HepG2 (cell line): ENCODE measurements around the gene SLC8A2. TPM values are rescaled to one million over a fixed set of nuclear protein-coding genes. Genes with fewer than 3 reads are reported as not detected.
A peak's percentile ranks its signal among the peaks of the same experiment; 100 is the strongest.

Experiments
- HOXA5 ChIP-seq: sonication (generic); formaldehyde crosslinking; IDR thresholded peaks from 2 replicates; pipeline ENCODE4 v1.4.0; 2020; ENCODE audit warnings: missing genetic modification reagents
- REST ChIP-seq, 2 experiments: IDR thresholded peaks; 2 replicates each; pipeline ENCODE4 v1.6.1; 2011 to 2012; ENCODE audit warnings: low read length in 2 of 2, borderline replicate concordance in 1 of 2, low read depth in 1 of 2, mild to moderate bottlenecking in 1 of 2, moderate library complexity in 1 of 2
- ZFP62 ChIP-seq: sonication (generic); formaldehyde crosslinking; IDR thresholded peaks from 2 replicates; pipeline ENCODE4 v1.4.0; 2020; ENCODE audit warnings: missing genetic modification reagents
- ZNF580 ChIP-seq: IDR thresholded peaks from 2 replicates; pipeline ENCODE4 v1.6.1; 2016; ENCODE audit warnings: low read depth, borderline replicate concordance
- polyA plus RNA-seq, 8 experiments: library from polyadenylated mRNA; depleted of rRNA in 3 of 8; stranded (reverse) in 7 of 8; unstranded in 1 of 8; fragments of >200 nt; fragmentation: Illumina TruSeq in 4 of 8; extraction: Trizol in 4 of 8; gene quantifications; 2 replicates each; pipeline versions ENCODE4 v1.2.1 to v1.2.3, GENCODE V29; 2011 to 2016; ENCODE audit warnings: low read depth in 4 of 8, missing spikeins in 1 of 8, mixed read lengths in 1 of 8; ENCODE audit not compliant: insufficient read depth in 1 of 8
- total RNA-seq, 5 experiments: library from RNA; depleted of rRNA; stranded (reverse); fragments of >200 nt; fragmentation: Illumina TruSeq; extraction: Trizol; gene quantifications; 2 replicates each; pipeline ENCODE4 v1.2.3, GENCODE V29; 2016; ENCODE audit warnings: low read depth in 1 of 5
- TF ChIP-seq, protein P1 (sequence below): sonication (generic); formaldehyde crosslinking; IDR thresholded peaks from 2 replicates; pipeline ENCODE4 v1.9.0; 2021; ENCODE audit warnings: mild to moderate bottlenecking, missing genetic modification reagents
- TF ChIP-seq, protein P2 (sequence below): fragments of 450-650 bp; IDR thresholded peaks from 2 replicates; pipeline ENCODE4 v1.6.1; 2016

SLC8A2 gene
- total and polyA plus RNA-seq, 2 of the 13 experiments (the other 11 are each of a cell fraction or from before 2014, with no cell fraction given), result 0.02 TPM; not detected in 1

GRCh38 chr19:47490031-47490430, 18.3 kb upstream of the SLC8A2 start (continued):
- TF ChIP-seq, protein P1, sequence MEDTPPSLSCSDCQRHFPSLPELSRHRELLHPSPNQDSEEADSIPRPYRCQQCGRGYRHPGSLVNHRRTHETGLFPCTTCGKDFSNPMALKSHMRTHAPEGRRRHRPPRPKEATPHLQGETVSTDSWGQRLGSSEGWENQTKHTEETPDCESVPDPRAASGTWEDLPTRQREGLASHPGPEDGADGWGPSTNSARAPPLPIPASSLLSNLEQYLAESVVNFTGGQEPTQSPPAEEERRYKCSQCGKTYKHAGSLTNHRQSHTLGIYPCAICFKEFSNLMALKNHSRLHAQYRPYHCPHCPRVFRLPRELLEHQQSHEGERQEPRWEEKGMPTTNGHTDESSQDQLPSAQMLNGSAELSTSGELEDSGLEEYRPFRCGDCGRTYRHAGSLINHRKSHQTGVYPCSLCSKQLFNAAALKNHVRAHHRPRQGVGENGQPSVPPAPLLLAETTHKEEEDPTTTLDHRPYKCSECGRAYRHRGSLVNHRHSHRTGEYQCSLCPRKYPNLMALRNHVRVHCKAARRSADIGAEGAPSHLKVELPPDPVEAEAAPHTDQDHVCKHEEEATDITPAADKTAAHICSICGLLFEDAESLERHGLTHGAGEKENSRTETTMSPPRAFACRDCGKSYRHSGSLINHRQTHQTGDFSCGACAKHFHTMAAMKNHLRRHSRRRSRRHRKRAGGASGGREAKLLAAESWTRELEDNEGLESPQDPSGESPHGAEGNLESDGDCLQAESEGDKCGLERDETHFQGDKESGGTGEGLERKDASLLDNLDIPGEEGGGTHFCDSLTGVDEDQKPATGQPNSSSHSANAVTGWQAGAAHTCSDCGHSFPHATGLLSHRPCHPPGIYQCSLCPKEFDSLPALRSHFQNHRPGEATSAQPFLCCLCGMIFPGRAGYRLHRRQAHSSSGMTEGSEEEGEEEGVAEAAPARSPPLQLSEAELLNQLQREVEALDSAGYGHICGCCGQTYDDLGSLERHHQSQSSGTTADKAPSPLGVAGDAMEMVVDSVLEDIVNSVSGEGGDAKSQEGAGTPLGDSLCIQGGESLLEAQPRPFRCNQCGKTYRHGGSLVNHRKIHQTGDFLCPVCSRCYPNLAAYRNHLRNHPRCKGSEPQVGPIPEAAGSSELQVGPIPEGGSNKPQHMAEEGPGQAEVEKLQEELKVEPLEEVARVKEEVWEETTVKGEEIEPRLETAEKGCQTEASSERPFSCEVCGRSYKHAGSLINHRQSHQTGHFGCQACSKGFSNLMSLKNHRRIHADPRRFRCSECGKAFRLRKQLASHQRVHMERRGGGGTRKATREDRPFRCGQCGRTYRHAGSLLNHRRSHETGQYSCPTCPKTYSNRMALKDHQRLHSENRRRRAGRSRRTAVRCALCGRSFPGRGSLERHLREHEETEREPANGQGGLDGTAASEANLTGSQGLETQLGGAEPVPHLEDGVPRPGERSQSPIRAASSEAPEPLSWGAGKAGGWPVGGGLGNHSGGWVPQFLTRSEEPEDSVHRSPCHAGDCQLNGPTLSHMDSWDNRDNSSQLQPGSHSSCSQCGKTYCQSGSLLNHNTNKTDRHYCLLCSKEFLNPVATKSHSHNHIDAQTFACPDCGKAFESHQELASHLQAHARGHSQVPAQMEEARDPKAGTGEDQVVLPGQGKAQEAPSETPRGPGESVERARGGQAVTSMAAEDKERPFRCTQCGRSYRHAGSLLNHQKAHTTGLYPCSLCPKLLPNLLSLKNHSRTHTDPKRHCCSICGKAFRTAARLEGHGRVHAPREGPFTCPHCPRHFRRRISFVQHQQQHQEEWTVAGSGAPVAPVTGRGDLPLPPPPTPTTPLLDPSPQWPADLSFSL (CRISPR knock-in tag), result peak; percentile 85
- TF ChIP-seq REST (IDR thresholded peaks at IDR 0.05; ENCODE audit: borderline replicate concordance in 1 of 2, low read depth in 1 of 2, low read length in 2 of 2) (no peak), HOXA5 (CRISPR knock-in tag) (no peak), ZFP62 (CRISPR knock-in tag) (no peak), ZNF580 (no peak)
- TF ChIP-seq, protein P2, sequence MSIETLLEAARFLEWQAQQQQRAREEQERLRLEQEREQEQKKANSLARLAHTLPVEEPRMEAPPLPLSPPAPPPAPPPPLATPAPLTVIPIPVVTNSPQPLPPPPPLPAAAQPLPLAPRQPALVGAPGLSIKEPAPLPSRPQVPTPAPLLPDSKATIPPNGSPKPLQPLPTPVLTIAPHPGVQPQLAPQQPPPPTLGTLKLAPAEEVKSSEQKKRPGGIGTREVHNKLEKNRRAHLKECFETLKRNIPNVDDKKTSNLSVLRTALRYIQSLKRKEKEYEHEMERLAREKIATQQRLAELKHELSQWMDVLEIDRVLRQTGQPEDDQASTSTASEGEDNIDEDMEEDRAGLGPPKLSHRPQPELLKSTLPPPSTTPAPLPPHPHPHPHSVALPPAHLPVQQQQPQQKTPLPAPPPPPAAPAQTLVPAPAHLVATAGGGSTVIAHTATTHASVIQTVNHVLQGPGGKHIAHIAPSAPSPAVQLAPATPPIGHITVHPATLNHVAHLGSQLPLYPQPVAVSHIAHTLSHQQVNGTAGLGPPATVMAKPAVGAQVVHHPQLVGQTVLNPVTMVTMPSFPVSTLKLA, result 0 out of 2 replicates have a peak, but pooled peaks have one; percentile 7
